ENCODE data around the gene FNDC7.
A peak's percentile ranks its signal among the peaks of the same experiment; 100 is the strongest.
"Not testable (repeated sequence)": the region's sequence is repeated elsewhere in the genome, so short reads cannot be mapped to it uniquely, and the experiment has no call there.

The FNDC7 gene

GRCh38 chr1:108745980-108746381 lies 33.3 kb downstream of the FNDC7 start:
- no peak for DNase-seq

- DNase-seq = peak; percentile 96
Measured at GRCh38 chr1:108746382-108747170, 33.9 kb downstream of the FNDC7 start, which contains the start of gene STXBP3. TSS of gene STXBP3 (plus strand) at chr1:108746674. CDS start at chr1:108746738, 64 bp downstream.

GRCh38 chr1:108747171-108747850 lies 34.6 kb downstream of the FNDC7 start:
- peak; percentile 66 for DNase-seq

- no peak for DNase-seq
Measured at GRCh38 chr1:108747898-108748297, 35.2 kb downstream of the FNDC7 start.

GRCh38 chr1:108749081-108749480 lies 36.4 kb downstream of the FNDC7 start:
- no peak for DNase-seq

- no peak for DNase-seq
Measured at GRCh38 chr1:108750476-108751181, 37.9 kb downstream of the FNDC7 start.

- DNase-seq = no peak
Measured at GRCh38 chr1:108753363-108753762, 40.7 kb downstream of the FNDC7 start.

- no peak for DNase-seq
Measured at GRCh38 chr1:108758796-108759195, 46.1 kb downstream of the FNDC7 start.

GRCh38 chr1:108767115-108767514 lies 54.4 kb downstream of the FNDC7 start:
- no peak for DNase-seq

GRCh38 chr1:108767708-108768107 lies 55.0 kb downstream of the FNDC7 start:
- no peak for DNase-seq

- DNase-seq = no peak
Measured at GRCh38 chr1:108777839-108778238, 65.1 kb downstream of the FNDC7 start.

- no peak for DNase-seq
Measured at GRCh38 chr1:108779455-108779854, 66.7 kb downstream of the FNDC7 start.

- DNase-seq = peak; percentile 5
Measured at GRCh38 chr1:108780937-108781574, 68.3 kb downstream of the FNDC7 start.

GRCh38 chr1:108781575-108781944 lies 68.9 kb downstream of the FNDC7 start:
- not testable (repeated sequence) for DNase-seq

- DNase-seq = no peak
Measured at GRCh38 chr1:108785264-108785663, 72.6 kb downstream of the FNDC7 start.

GRCh38 chr1:108785880-108786279 lies 73.2 kb downstream of the FNDC7 start:
- DNase-seq = no peak

- no peak for DNase-seq
Measured at GRCh38 chr1:108791790-108792189, 79.1 kb downstream of the FNDC7 start.

All from NCI-H69 (cell line).